HepG2 (cell line): ENCODE measurements around the gene OR10A2. TPM values are rescaled to one million over a fixed set of nuclear protein-coding genes. Genes with fewer than 3 reads are reported as not detected.

Source experiments
- ATAC-seq: fragments of 200-7000 bp; cut with Tn5 transposase; 3 replicates; pipeline ENCODE4 v1.9.1; 2020; ENCODE audit warnings: mild to moderate bottlenecking, moderate library complexity
- BruUV-seq: library from RNA; stranded (reverse); fragments of 400-500 nt; replicated peaks from 2 replicates; lab custom pipeline; 2021; lab: Mats Ljungman, UMichigan
- CTCF ChIA-PET: fragments of 300-600 bp; formaldehyde crosslinking; extraction: SDS; loops from one replicate; lab custom pipeline; 2021; ENCODE audit warnings: low total read pairs, inconsistent platforms, low intra/inter-chr PET ratio; lab: Yijun Ruan, JAX
- POLR2A ChIA-PET: fragments of 350-600 bp; sonication (Branson Sonifier 250); formaldehyde crosslinking; loops from one replicate; lab custom pipeline; 2020; ENCODE audit warnings: antibody characterized with exemption, inconsistent platforms; lab: Yijun Ruan, JAX
- DNase-seq: peaks from one replicate; pipeline ENCODE4 v3.0.0-alpha.2; 2015; ENCODE audit warnings: low spot score
- FAIRE-seq: peaks from 3 replicates; lab custom pipeline; 2011; peaks lifted over from hg19 to GRCh38; lab: Jason Lieb, UNC
- H2AFZ ChIP-seq: one replicate; pipeline ENCODE4 v1.6.1; 2011; ENCODE audit warnings: low read length, inconsistent platforms
- H3K27ac ChIP-seq: fragments of 300-600 bp; 3 replicates; pipeline ENCODE4 v1.8.0; 2011; ENCODE audit warnings: mixed run types, mild to moderate bottlenecking, mixed read lengths, low read length, inconsistent platforms; ENCODE audit not compliant: insufficient read depth; ENCODE audit errors: extremely low read length
- H3K27me3 ChIP-seq, 2 experiments: fragments of 200-600 bp in 1 of 2; 2 replicates in 1 of 2; 3 replicates in 1 of 2; pipeline versions ENCODE4 v1.6.0 to v1.8.0; 2011; ENCODE audit warnings: low read length in 2 of 2, mild to moderate bottlenecking in 2 of 2, moderate library complexity in 2 of 2, inconsistent platforms in 1 of 2; ENCODE audit not compliant: insufficient read depth in 2 of 2, control insufficient read depth in 1 of 2
- H3K36me3 ChIP-seq, 2 experiments: fragments of 200-600 bp in 1 of 2; replicated peaks in 1 of 2; 2 replicates in 1 of 2; 3 replicates in 1 of 2; pipeline versions ENCODE4 v1.5.1 to v1.8.0; 2011; ENCODE audit warnings: low read length in 2 of 2, inconsistent platforms in 1 of 2; ENCODE audit not compliant: insufficient read depth in 2 of 2, control insufficient read depth in 1 of 2
- H3K4me1 ChIP-seq: 2 replicates; pipeline ENCODE4 v1.5.1; 2012; ENCODE audit warnings: low read length, inconsistent platforms; ENCODE audit not compliant: insufficient read depth
- H3K4me2 ChIP-seq: 2 replicates; pipeline ENCODE4 v1.6.0; 2011; ENCODE audit warnings: low read depth, low read length, inconsistent platforms
- H3K4me3 ChIP-seq, 3 experiments: fragments of 200-600 bp in 1 of 3; sonication (generic), shearing (Covaris generic) in 1 of 3; replicated peaks in 1 of 3; 2 replicates each; pipeline ENCODE4 v1.5.1; 2011 to 2016; ENCODE audit warnings: low read length in 3 of 3, inconsistent platforms in 2 of 3, low read depth in 2 of 3, mild to moderate bottlenecking in 2 of 3, control low read depth in 1 of 3, mixed read lengths in 1 of 3; ENCODE audit not compliant: insufficient read depth in 1 of 3
- H3K79me2 ChIP-seq: one replicate; pipeline ENCODE4 v1.6.1; 2011; ENCODE audit warnings: low read length, inconsistent platforms; ENCODE audit not compliant: insufficient read depth
- H3K9ac ChIP-seq: 2 replicates; pipeline ENCODE4 v1.6.0; 2011; ENCODE audit warnings: mild to moderate bottlenecking, low read depth, low read length, inconsistent platforms; ENCODE audit not compliant: insufficient read depth
- H3K9me3 ChIP-seq: 2 replicates; pipeline ENCODE4 v1.5.1; 2012; ENCODE audit warnings: mild to moderate bottlenecking, low read length
- H4K20me1 ChIP-seq: 2 replicates; pipeline ENCODE4 v1.6.0; 2011; ENCODE audit warnings: inconsistent platforms, mild to moderate bottlenecking, low read length, moderate library complexity; ENCODE audit not compliant: insufficient read depth
- AFF4 ChIP-seq: sonication (generic); formaldehyde crosslinking; IDR thresholded peaks from 2 replicates; pipeline ENCODE4 v1.4.0; 2020; ENCODE audit warnings: missing genetic modification reagents
- FOSL2 ChIP-seq: sonication (generic); formaldehyde crosslinking; IDR thresholded peaks from 2 replicates; pipeline ENCODE4 v1.4.0; 2020; ENCODE audit warnings: missing genetic modification reagents
- FOXM1 ChIP-seq: sonication (generic); formaldehyde crosslinking; IDR thresholded peaks from 2 replicates; pipeline ENCODE4 v1.5.0; 2020; ENCODE audit warnings: missing genetic modification reagents
- GATA4 ChIP-seq: sonication (generic); IDR thresholded peaks from 2 replicates; pipeline ENCODE4 v1.6.1; 2016; ENCODE audit warnings: antibody characterized with exemption, low read depth, borderline replicate concordance
- HINFP ChIP-seq: sonication (generic); formaldehyde crosslinking; IDR thresholded peaks from 2 replicates; pipeline ENCODE4 v1.4.0; 2020; ENCODE audit warnings: low read depth, mild to moderate bottlenecking, missing genetic modification reagents
- LRRFIP1 ChIP-seq: sonication (generic); formaldehyde crosslinking; conservative IDR thresholded peaks from 2 replicates; pipeline ENCODE4 v1.4.0; 2020; ENCODE audit warnings: missing genetic modification reagents
- POLR2AphosphoS2 ChIP-seq: IDR thresholded peaks from 2 replicates; pipeline ENCODE4 v1.6.1; 2011; ENCODE audit warnings: low read depth, low read length, improper control_type of control experiment
- SAP130 ChIP-seq: IDR thresholded peaks from 2 replicates; pipeline ENCODE4 v1.6.1; 2016; ENCODE audit warnings: low read depth
- TGIF2 ChIP-seq: IDR thresholded peaks from 2 replicates; pipeline ENCODE4 v1.6.1; 2016; ENCODE audit warnings: control low read depth, missing compliant biosample characterization
- UBTF ChIP-seq: sonication (generic); formaldehyde crosslinking; IDR thresholded peaks from 2 replicates; pipeline ENCODE4 v1.4.0; 2020; ENCODE audit warnings: mild to moderate bottlenecking, missing genetic modification reagents
- ZBTB42 ChIP-seq: sonication (generic); formaldehyde crosslinking; IDR thresholded peaks from 2 replicates; pipeline ENCODE4 v1.5.0; 2020; ENCODE audit warnings: mild to moderate bottlenecking, missing genetic modification reagents
- ZBTB44 ChIP-seq: sonication (generic); formaldehyde crosslinking; IDR thresholded peaks from 2 replicates; pipeline ENCODE4 v1.4.0; 2020; ENCODE audit warnings: missing genetic modification reagents
- ZNF598 ChIP-seq: sonication (generic); formaldehyde crosslinking; IDR thresholded peaks from 2 replicates; pipeline ENCODE4 v1.5.1; 2020; ENCODE audit warnings: mild to moderate bottlenecking, missing genetic modification reagents, borderline replicate concordance
- ZNF747 ChIP-seq: sonication (generic); formaldehyde crosslinking; IDR thresholded peaks from 2 replicates; pipeline ENCODE4 v1.8.1; 2023; ENCODE audit warnings: missing genetic modification reagents, mild to moderate bottlenecking, borderline replicate concordance
- WGBS: methylation state at CpG from one replicate; pipeline ENCODE4 v1.1.6; 2017; ENCODE audit warnings: low lambda C conversion rate; 5-methylcytosine and 5-hydroxymethylcytosine counted together
- in situ Hi-C: cut with HindIII; loops from 2 replicates; pipeline ENCODE4 v1.10.0; 2017; ENCODE audit warnings: low pct_unique_long_range_greater_than_20kb; ENCODE audit not compliant: extremely low pct_ligation_motif_present
- intact Hi-C: fragments of 100-400 bp; cut with micrococcal nuclease; formaldehyde crosslinking; loops from one replicate; pipeline ENCODE4 v1.10.0; 2022; ENCODE audit not compliant: unreplicated experiment
- polyA plus RNA-seq, 8 experiments: library from polyadenylated mRNA; depleted of rRNA in 3 of 8; stranded (reverse) in 7 of 8; unstranded in 1 of 8; fragments of >200 nt; fragmentation: Illumina TruSeq in 4 of 8; extraction: Trizol in 4 of 8; gene quantifications; 2 replicates each; pipeline versions ENCODE4 v1.2.1 to v1.2.3, GENCODE V29; 2011 to 2016; ENCODE audit warnings: low read depth in 4 of 8, missing spikeins in 1 of 8, mixed read lengths in 1 of 8; ENCODE audit not compliant: insufficient read depth in 1 of 8
- total RNA-seq, 5 experiments: library from RNA; depleted of rRNA; stranded (reverse); fragments of >200 nt; fragmentation: Illumina TruSeq; extraction: Trizol; gene quantifications; 2 replicates each; pipeline ENCODE4 v1.2.3, GENCODE V29; 2016; ENCODE audit warnings: low read depth in 1 of 5

Gene OR10A2
- total and polyA plus RNA-seq, 2 of the 13 experiments (the other 11 are each of a cell fraction or from before 2014, with no cell fraction given): not detected

- Histone ChIP-seq H3K4me2 (no peak overlapping the region), H3K27ac (no peak overlapping the region), H3K4me3 (no peak overlapping the region), H4K20me1 (no peaks in the 10 kb centered on the region), H3K9ac (no peak overlapping the region), H3K27me3 (no peaks in the 10 kb centered on the region; a peak in 1 of 5 replicates), H3K79me2 (no peaks in the 10 kb centered on the region), H3K36me3 (no peaks in the 10 kb centered on the region), H3K9me3 (no peaks in the 10 kb centered on the region), H2AFZ (no peak overlapping the region), H3K4me1 (no peaks in the 10 kb centered on the region)
- in situ Hi-C loops (no loop called here), intact Hi-C loops (no loop called here)
- ChIA-PET CTCF (no interaction called here), POLR2A (no interaction called here)
- 6% methylated on average over 2 of the region's 2 CpGs for WGBS
- DNase-seq (no peak), FAIRE-seq (no peak), ATAC-seq (no peak)
- no TSS peak for BruUV-seq
- TF ChIP-seq ZBTB44: no peak
- no peak for TF ChIP-seq UBTF (CRISPR knock-in tag)
- TF ChIP-seq TGIF2 (CRISPR knock-in tag): no peak
- no peak for TF ChIP-seq HINFP
- TF ChIP-seq SAP130 (CRISPR knock-in tag): no peak
- TF ChIP-seq GATA4: no peak
- no peak for TF ChIP-seq ZNF598 (CRISPR knock-in tag)
- no peak for TF ChIP-seq FOXM1 (CRISPR knock-in tag)
- no peak for TF ChIP-seq ZBTB42 (CRISPR knock-in tag)
- no peak for TF ChIP-seq AFF4
- no peak for TF ChIP-seq FOSL2 (CRISPR knock-in tag)
- no peak for TF ChIP-seq ZNF747 (CRISPR knock-in tag)
- TF ChIP-seq POLR2AphosphoS2: no peak
- TF ChIP-seq LRRFIP1 (CRISPR knock-in tag): no peak
Measured at GRCh38 chr11:6813656-6814055, 49.2 kb upstream of the OR10A2 start.
